K562 (cell line): ENCODE measurements around the gene ADORA2B. TPM values are rescaled to one million over a fixed set of nuclear protein-coding genes. Genes with fewer than 3 reads are reported as not detected.

Source experiments
- ATAC-seq: fragments of 200-7000 bp; cut with Tn5 transposase; 3 replicates; pipeline ENCODE4 v1.9.1; 2020; ENCODE audit warnings: moderate library complexity
- BruUV-seq: library from RNA; stranded (reverse); fragments of 400-500 nt; replicated peaks from 2 replicates; lab custom pipeline; 2021; lab: Mats Ljungman, UMichigan
- CTCF ChIA-PET: fragments of 300-600 bp; formaldehyde crosslinking; extraction: SDS; loops from one replicate; lab custom pipeline; 2021; ENCODE audit warnings: low intra/inter-chr PET ratio; lab: Yijun Ruan, JAX
- POLR2A ChIA-PET: fragments of 300-600, 350-650 bp; sonication (Branson Sonifier 250); formaldehyde crosslinking; extraction: SDS; loops from one replicate; lab custom pipeline; 2021; ENCODE audit warnings: antibody characterized with exemption, inconsistent platforms; lab: Yijun Ruan, JAX
- DNase-seq, 4 experiments: peaks; one replicate each; pipeline versions ENCODE4 v3.0.0 to v3.0.0-alpha.2; 2011 to 2018; ENCODE audit warnings: low spot score in 3 of 4, mixed read lengths in 3 of 4; ENCODE audit errors: extremely low read depth in 1 of 4
- FAIRE-seq: peaks from 2 replicates; lab custom pipeline; 2011; peaks lifted over from hg19 to GRCh38; lab: Jason Lieb, UNC
- H2AFZ ChIP-seq: 2 replicates; pipeline ENCODE4 v1.6.0; 2011; ENCODE audit warnings: low read depth, low read length, control low read depth, inconsistent platforms
- H3K27ac ChIP-seq: fragments of 200-600 bp; 3 replicates; pipeline ENCODE4 v1.8.0; 2011; ENCODE audit warnings: low read depth, mild to moderate bottlenecking, control low read depth, inconsistent platforms, low read length, moderate library complexity, mixed read lengths; ENCODE audit errors: extremely low read depth
- H3K27me3 ChIP-seq, 2 experiments: fragments of 300-600 bp in 1 of 2; 2 replicates in 1 of 2; 3 replicates in 1 of 2; pipeline versions ENCODE4 v1.6.0 to v1.8.0; 2011; ENCODE audit warnings: inconsistent platforms in 2 of 2, low read length in 2 of 2, mild to moderate bottlenecking in 1 of 2, mixed read lengths in 1 of 2, moderate library complexity in 1 of 2; ENCODE audit not compliant: control insufficient read depth in 2 of 2, insufficient read depth in 2 of 2
- H3K36me3 ChIP-seq: fragments of 300-600 bp; 3 replicates; pipeline ENCODE4 v1.8.0; 2011; ENCODE audit warnings: mild to moderate bottlenecking, low read length, inconsistent platforms; ENCODE audit not compliant: control insufficient read depth, insufficient read depth
- H3K4me1 ChIP-seq, 2 experiments: fragments of 200-600 bp in 1 of 2; replicated peaks in 1 of 2; 2 replicates in 1 of 2; 3 replicates in 1 of 2; pipeline versions ENCODE4 v1.5.1 to v1.8.0; 2011; ENCODE audit warnings: inconsistent platforms in 2 of 2, low read length in 2 of 2, mild to moderate bottlenecking in 1 of 2, mixed read lengths in 1 of 2, moderate library complexity in 1 of 2; ENCODE audit not compliant: control insufficient read depth in 2 of 2, insufficient read depth in 2 of 2
- H3K4me2 ChIP-seq: 2 replicates; pipeline ENCODE4 v1.6.1; 2011; ENCODE audit warnings: low read length, control low read depth, inconsistent platforms, mixed read lengths; ENCODE audit not compliant: insufficient read depth
- H3K4me3 ChIP-seq: fragments of 200-600 bp; sonication (generic), shearing (Covaris generic); 2 replicates; pipeline ENCODE4 v1.5.1; 2016; ENCODE audit warnings: control low read depth, inconsistent platforms
- H3K79me2 ChIP-seq: fragments of 200-600 bp; 3 replicates; pipeline ENCODE4 v1.8.0; 2011; ENCODE audit warnings: low read length, inconsistent platforms; ENCODE audit not compliant: control insufficient read depth, insufficient read depth
- H3K9ac ChIP-seq, 2 experiments: 2 replicates each; pipeline versions ENCODE4 v1.6.0 to v1.6.1; 2011; ENCODE audit warnings: low read depth in 2 of 2, low read length in 2 of 2, control low read depth in 1 of 2, inconsistent platforms in 1 of 2, mild to moderate bottlenecking in 1 of 2, mixed read lengths in 1 of 2; ENCODE audit not compliant: insufficient read depth in 1 of 2
- H3K9me1 ChIP-seq: one replicate; pipeline ENCODE4 v1.6.0; 2011; ENCODE audit warnings: inconsistent platforms, mild to moderate bottlenecking, low read length, moderate library complexity; ENCODE audit not compliant: control insufficient read depth, insufficient read depth
- H3K9me3 ChIP-seq: replicated peaks from 2 replicates; pipeline ENCODE4 v1.5.1; 2011; ENCODE audit warnings: low read depth, low read length, inconsistent platforms; ENCODE audit not compliant: control insufficient read depth, insufficient read depth
- H4K20me1 ChIP-seq: replicated peaks from 2 replicates; pipeline ENCODE4 v1.6.1; 2011; ENCODE audit warnings: low read length, inconsistent platforms, mixed read lengths; ENCODE audit not compliant: control insufficient read depth, insufficient read depth
- CBX3 ChIP-seq, 2 experiments: IDR thresholded peaks; 1 replicate in 1 of 2; 2 replicates in 1 of 2; pipeline ENCODE4 v1.6.1; 2012; ENCODE audit warnings: inconsistent platforms in 2 of 2, low read length in 2 of 2, borderline replicate concordance in 1 of 2, control low read depth in 1 of 2
- MAFG ChIP-seq: fragments of 450-650 bp; conservative IDR thresholded peaks from 2 replicates; pipeline ENCODE4 v1.6.1; 2016; ENCODE audit warnings: missing genetic modification characterization, missing compliant biosample characterization
- POLR3G ChIP-seq: IDR thresholded peaks from 2 replicates; pipeline ENCODE4 v1.6.1; 2011; ENCODE audit not compliant: insufficient read length, insufficient replicate concordance; ENCODE audit errors: extremely low read depth
- ZNF512 ChIP-seq: IDR thresholded peaks from 2 replicates; pipeline ENCODE4 v1.6.1; 2016; ENCODE audit warnings: missing genetic modification characterization, missing compliant biosample characterization
- ZNF766 ChIP-seq: fragments of 200-800 bp; sonication (Bioruptor generic); conservative IDR thresholded peaks from 2 replicates; pipeline ENCODE4 v1.6.1; 2016; ENCODE audit warnings: missing genetic modification characterization, missing compliant biosample characterization
- WGBS: fragments of 100-300 bp; shearing (Covaris generic); methylation state at CpG from one replicate; pipeline ENCODE4 v1.1.6; 2016; ENCODE audit warnings: low coverage, mixed read lengths; ENCODE audit not compliant: insufficient coverage; ENCODE audit errors: missing lambda C conversion rate; 5-methylcytosine and 5-hydroxymethylcytosine counted together
- in situ Hi-C: fragments of 300-500 bp; cut with MboI; formaldehyde crosslinking; loops from 4 replicates; pipeline ENCODE4 v1.15.0; 2018; ENCODE audit warnings: inconsistent platforms, mixed read lengths
- intact Hi-C: fragments of 100-400 bp; cut with micrococcal nuclease; formaldehyde crosslinking; loops from 2 replicates; pipeline ENCODE4 v1.14.2; 2022
- polyA plus RNA-seq, 8 experiments: library from polyadenylated mRNA; depleted of rRNA in 4 of 8; stranded (reverse) in 5 of 8; unstranded in 3 of 8; fragments of >200 nt; fragmentation: Nextera tagmentation in 2 of 8; fragmentation: Illumina TruSeq in 1 of 8; extraction: Ambion mirVana in 2 of 8; extraction: Trizol in 1 of 8; gene quantifications; 2 replicates each; pipeline versions ENCODE4 v1.2.1 to v1.2.3, GENCODE V29; 2011 to 2014; ENCODE audit warnings: inconsistent platforms in 1 of 8, missing spikeins in 1 of 8
- total RNA-seq, 7 experiments: library from RNA; depleted of rRNA in 6 of 7; stranded (reverse); fragments of >200 nt in 6 of 7; fragmentation: Illumina TruSeq in 2 of 7; extraction: Trizol in 2 of 7; gene quantifications; 2 replicates each; pipeline versions ENCODE4 v1.2.1 to v1.2.3, GENCODE V29; 2011 to 2021; ENCODE audit warnings: low replicate concordance in 1 of 7

Gene ADORA2B
- total and polyA plus RNA-seq, 9 of the 15 experiments (the other 6 are each of a cell fraction or from before 2014, with no cell fraction given): 6.4 to 16.6 (median 10.5) TPM

GRCh38 chr17:15942207-15942833, 2.6 kb upstream of the ADORA2B start:
- H3K4me1 ChIP-seq: peaks cover 8 to 26% of the 10 kb centered on the region in 2 experiments; a peak in 4 of 5 replicates
- H3K27me3 ChIP-seq: no peaks in the 10 kb centered on the region
- TF ChIP-seq CBX3 (IDR thresholded peaks at IDR 0.05; ENCODE audit: borderline replicate concordance in 1 of 2, low read length in 2 of 2): no peak
- TF ChIP-seq POLR3G: no peak
- peak; percentile 84 for TF ChIP-seq ZNF766 (CRISPR knock-in tag)
- no peak for TF ChIP-seq ZNF512 (tag)
- TF ChIP-seq MAFG: no peak
- TF ChIP-seq, all 486 proteins: peak for 1
- H3K36me3 ChIP-seq: no peaks in the 10 kb centered on the region
- ATAC-seq (no peak), DNase-seq (no peak), FAIRE-seq (no peak)
- 68% methylated on average over 3 of the region's 7 CpGs for WGBS
- no peak overlapping the region for H3K27ac ChIP-seq
- H3K4me3 ChIP-seq: no peak overlapping the region
- ChIA-PET CTCF (no interaction called here), POLR2A (interaction anchor here (0.7 kb wide), 1 partner anchor 24 kb away, joined by 3 read pairs; no protein-coding TSS in a partner anchor)
- in situ Hi-C loops (loop anchor here (10.0 kb wide), 2 partner anchors 52 to 108 kb away; partner anchors contain the start of genes TTC19 and ZSWIM7), intact Hi-C loops (loop anchor here (5.0 kb wide), 1 partner anchor 115 kb away; no protein-coding TSS in a partner anchor)
- H3K9me1 ChIP-seq: no peaks in the 10 kb centered on the region
- H3K9me3 ChIP-seq: no peaks in the 10 kb centered on the region
- H2AFZ ChIP-seq: peak overlapping the region; percentile 32; the same call in 1 of the 2 replicates
- no peaks in the 10 kb centered on the region for H4K20me1 ChIP-seq
- H3K79me2 ChIP-seq: peaks cover 21% of the 10 kb centered on the region
- no peak overlapping the region for H3K9ac ChIP-seq
- H3K4me2 ChIP-seq: no peak overlapping the region
- no TSS peak for BruUV-seq
